ENCODE measurements around the gene FRMD4A.

Gene FRMD4A

DNA sequence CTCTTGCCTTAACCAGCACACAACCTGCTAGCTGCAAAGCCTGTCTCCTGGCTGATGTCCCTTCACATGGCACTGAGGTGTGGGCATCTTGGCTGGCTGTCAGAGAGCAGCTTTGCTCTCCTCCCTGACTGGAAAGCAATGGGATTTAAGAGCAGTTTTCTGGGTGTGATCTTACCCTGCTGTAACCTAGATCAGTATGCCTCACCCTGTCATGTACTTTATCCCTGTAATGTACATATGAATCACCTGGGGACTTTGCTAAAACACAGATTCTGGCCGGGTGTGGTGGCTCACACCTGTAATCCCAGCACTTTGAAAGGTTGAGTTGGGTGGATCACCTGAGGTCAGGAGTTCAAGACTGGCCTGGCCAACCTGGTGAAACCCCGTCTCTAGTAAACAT lies 209.9 kb downstream of the FRMD4A start:
- TF ChIP-seq, protein P1, sequence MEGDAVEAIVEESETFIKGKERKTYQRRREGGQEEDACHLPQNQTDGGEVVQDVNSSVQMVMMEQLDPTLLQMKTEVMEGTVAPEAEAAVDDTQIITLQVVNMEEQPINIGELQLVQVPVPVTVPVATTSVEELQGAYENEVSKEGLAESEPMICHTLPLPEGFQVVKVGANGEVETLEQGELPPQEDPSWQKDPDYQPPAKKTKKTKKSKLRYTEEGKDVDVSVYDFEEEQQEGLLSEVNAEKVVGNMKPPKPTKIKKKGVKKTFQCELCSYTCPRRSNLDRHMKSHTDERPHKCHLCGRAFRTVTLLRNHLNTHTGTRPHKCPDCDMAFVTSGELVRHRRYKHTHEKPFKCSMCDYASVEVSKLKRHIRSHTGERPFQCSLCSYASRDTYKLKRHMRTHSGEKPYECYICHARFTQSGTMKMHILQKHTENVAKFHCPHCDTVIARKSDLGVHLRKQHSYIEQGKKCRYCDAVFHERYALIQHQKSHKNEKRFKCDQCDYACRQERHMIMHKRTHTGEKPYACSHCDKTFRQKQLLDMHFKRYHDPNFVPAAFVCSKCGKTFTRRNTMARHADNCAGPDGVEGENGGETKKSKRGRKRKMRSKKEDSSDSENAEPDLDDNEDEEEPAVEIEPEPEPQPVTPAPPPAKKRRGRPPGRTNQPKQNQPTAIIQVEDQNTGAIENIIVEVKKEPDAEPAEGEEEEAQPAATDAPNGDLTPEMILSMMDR (IDR thresholded peaks at IDR 0.05; ENCODE audit: low read depth, low read length), result no peak

GRCh38 chr10:14118953-14119352 lies 211.8 kb downstream of the FRMD4A start:
- TF ChIP-seq, protein P1 (IDR thresholded peaks at IDR 0.05; ENCODE audit: low read depth, low read length), result no peak
- no peak for DNase-seq (ENCODE audit: extremely low read depth, low read depth)

More for the DNA sequence above, 209.9 kb downstream of the FRMD4A start:
- DNase-seq (ENCODE audit: extremely low read depth, low read depth), result no peak

- no peak for DNase-seq (ENCODE audit: extremely low read depth, low read depth)
- TF ChIP-seq, protein P1 (IDR thresholded peaks at IDR 0.05; ENCODE audit: low read depth, low read length), result no peak
These were observed 213.9 kb downstream of the FRMD4A start for GRCh38 chr10:14116837-14117236.

- TF ChIP-seq, protein P1 (IDR thresholded peaks at IDR 0.05; ENCODE audit: low read depth, low read length), result no peak
These were observed 214.7 kb downstream of the FRMD4A start for GRCh38 chr10:14116021-14116420.

GRCh38 chr10:14114791-14115190 lies 215.9 kb downstream of the FRMD4A start:
- DNase-seq (ENCODE audit: extremely low read depth, low read depth), result no peak
- TF ChIP-seq, protein P1 (IDR thresholded peaks at IDR 0.05; ENCODE audit: low read depth, low read length), result no peak

More at GRCh38 chr10:14116021-14116420, 214.7 kb downstream of the FRMD4A start:
- DNase-seq (ENCODE audit: extremely low read depth, low read depth), result no peak

- no peak for DNase-seq (ENCODE audit: extremely low read depth, low read depth)
- TF ChIP-seq, protein P1 (IDR thresholded peaks at IDR 0.05; ENCODE audit: low read depth, low read length), result no peak
These were observed 218.7 kb downstream of the FRMD4A start for GRCh38 chr10:14112056-14112455.

GRCh38 chr10:14111208-14111607 lies 219.5 kb downstream of the FRMD4A start:
- no peak for DNase-seq (ENCODE audit: extremely low read depth, low read depth)
- TF ChIP-seq, protein P1 (IDR thresholded peaks at IDR 0.05; ENCODE audit: low read depth, low read length), result no peak

Data from AG09319 (cell line).